ENCODE data around the gene UGCG. TPM values are rescaled to one million over a fixed set of nuclear protein-coding genes. Genes with fewer than 3 reads are reported as not detected.

UGCG gene
- total RNA-seq, 2 experiments from 2014 or later: 42.1 to 44.0 TPM

- intact Hi-C loops (cut with DNase I, micrococcal nuclease): loop anchor here in 1 of 2 experiments (5.0 kb wide), 1 partner anchor 93 kb away; no protein-coding TSS in a partner anchor
- POLR2A ChIA-PET: interaction anchor here (0.8 to 1.2 kb wide), 2 partner anchors 16 to 308 kb away, joined by 4 to 6 read pairs; partner anchors contain the start of gene DNAJC25
- no peaks in the 10 kb centered on the region for H3K27me3 ChIP-seq (ENCODE audit: control insufficient read depth in 1 of 2, insufficient read depth in 2 of 2, low read length in 2 of 2)
- H3K9me3 ChIP-seq (ENCODE audit: control insufficient read depth in 1 of 2, insufficient read depth in 1 of 2, low read length in 2 of 2): no peaks in the 10 kb centered on the region
- H3K27ac Mint-ChIP-seq: peak overlapping the region; percentile 87
- H3K27me3 Mint-ChIP-seq: no peaks in the 10 kb centered on the region
- H3K4me1 Mint-ChIP-seq (ENCODE audit: low read depth): peaks cover 35% of the 10 kb centered on the region
- H3K36me3 ChIP-seq (ENCODE audit: insufficient read depth, low read length): peaks cover 15% of the 10 kb centered on the region
- H3K27ac ChIP-seq (ENCODE audit: low read depth in 1 of 2, low read length in 2 of 2): no peak overlapping the region
- ATAC-seq (ENCODE audit: poor library complexity): no peak
- H3K9me3 Mint-ChIP-seq: peaks cover 3% of the 10 kb centered on the region
- peak overlapping the region; percentile 56 for H3K4me3 Mint-ChIP-seq
- no peak for TF ChIP-seq CTCF (IDR thresholded peaks at IDR 0.05)
- no peak overlapping the region for H3K4me3 ChIP-seq (ENCODE audit: low read length)
- DNase-seq: no peak
- H3K36me3 Mint-ChIP-seq (ENCODE audit: low read depth): peaks cover 20% of the 10 kb centered on the region
- CTCF ChIA-PET: no interaction called here
- peaks cover 20% of the 10 kb centered on the region for H3K4me1 ChIP-seq (ENCODE audit: insufficient read depth, low read length)
These were observed 42.7 kb downstream of the UGCG start for GRCh38 chr9:111939322-111939721.

DNA sequence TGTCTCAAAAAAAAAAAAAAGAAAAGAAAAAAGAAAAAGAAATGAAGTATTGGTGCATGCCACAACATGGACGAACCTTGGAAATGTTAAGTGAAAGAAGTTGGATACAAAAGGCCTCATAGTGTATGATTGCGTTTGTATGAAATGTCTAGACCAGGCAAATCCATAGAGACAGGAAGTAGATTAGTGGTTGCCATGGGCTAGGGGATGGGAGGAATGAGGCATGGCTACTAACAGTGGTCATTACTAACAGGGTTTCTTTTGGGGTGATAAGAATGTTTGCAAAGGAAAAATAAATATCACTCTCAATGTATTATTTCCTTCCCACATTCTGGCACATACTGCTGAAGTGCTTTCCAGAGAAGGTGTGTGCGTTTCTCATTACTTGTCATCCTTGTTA, 44.1 kb downstream of the UGCG start:
- no peak overlapping the region for H3K4me3 Mint-ChIP-seq
- H3K36me3 ChIP-seq (ENCODE audit: insufficient read depth, low read length): peaks cover 4% of the 10 kb centered on the region
- no peaks in the 10 kb centered on the region for H3K27me3 Mint-ChIP-seq
- no peaks in the 10 kb centered on the region for H3K9me3 ChIP-seq (ENCODE audit: control insufficient read depth in 1 of 2, insufficient read depth in 1 of 2, low read length in 2 of 2)
- no peak for DNase-seq
- no peak overlapping the region for H3K27ac ChIP-seq (ENCODE audit: low read depth in 1 of 2, low read length in 2 of 2)
- H3K4me1 Mint-ChIP-seq (ENCODE audit: low read depth): peaks cover 43% of the 10 kb centered on the region
- no peak overlapping the region for H3K27ac Mint-ChIP-seq
- H3K4me3 ChIP-seq (ENCODE audit: low read length): no peak overlapping the region
- peaks cover 27% of the 10 kb centered on the region for H3K4me1 ChIP-seq (ENCODE audit: insufficient read depth, low read length)
- ChIA-PET CTCF (no interaction called here), POLR2A (no interaction called here)
- peaks cover 6% of the 10 kb centered on the region for H3K36me3 Mint-ChIP-seq (ENCODE audit: low read depth)
- intact Hi-C loops (cut with DNase I, micrococcal nuclease): no loop called here
- H3K27me3 ChIP-seq (ENCODE audit: control insufficient read depth in 1 of 2, insufficient read depth in 2 of 2, low read length in 2 of 2): no peaks in the 10 kb centered on the region
- peaks cover 3% of the 10 kb centered on the region for H3K9me3 Mint-ChIP-seq
- ATAC-seq (ENCODE audit: poor library complexity): no peak
- TF ChIP-seq CTCF (IDR thresholded peaks at IDR 0.05): no peak

DNA sequence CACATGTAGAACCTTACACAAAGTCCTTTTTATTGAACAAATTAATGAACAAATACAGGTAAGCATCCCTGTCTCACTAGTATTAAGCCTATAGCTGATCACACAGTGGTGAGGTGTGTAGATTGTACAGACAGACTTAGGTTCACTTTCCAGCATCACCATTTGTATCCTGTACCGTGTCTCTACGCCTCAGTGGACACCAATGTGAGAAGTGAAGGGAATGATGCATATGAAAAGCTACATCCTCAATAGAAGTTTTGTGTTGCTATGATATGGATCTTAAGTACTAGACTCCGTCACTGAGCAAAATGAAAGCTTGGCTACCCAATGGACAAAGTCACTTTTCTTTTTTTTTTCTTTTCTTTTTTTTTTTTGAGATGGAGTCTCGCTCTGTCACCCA, 46.6 kb downstream of the UGCG start:
- Mint-ChIP-seq H3K36me3 (ENCODE audit: low read depth) (no peaks in the 10 kb centered on the region), H3K27me3 (no peaks in the 10 kb centered on the region), H3K4me3 (no peak overlapping the region), H3K27ac (no peak overlapping the region), H3K4me1 (ENCODE audit: low read depth) (peaks cover 24% of the 10 kb centered on the region), H3K9me3 (peaks cover 3% of the 10 kb centered on the region)
- H3K27me3 ChIP-seq (ENCODE audit: control insufficient read depth in 1 of 2, insufficient read depth in 2 of 2, low read length in 2 of 2): no peaks in the 10 kb centered on the region
- H3K36me3 ChIP-seq (ENCODE audit: insufficient read depth, low read length): no peaks in the 10 kb centered on the region
- ATAC-seq (ENCODE audit: poor library complexity) (no peak), DNase-seq (no peak)
- ChIA-PET CTCF (no interaction called here), POLR2A (interaction anchor here (1.2 kb wide), 1 partner anchor 47 kb away, joined by 4 read pairs; the partner anchor contains the start of gene UGCG)
- H3K4me1 ChIP-seq (ENCODE audit: insufficient read depth, low read length): peaks cover 17% of the 10 kb centered on the region
- no peak for TF ChIP-seq CTCF (IDR thresholded peaks at IDR 0.05)
- H3K9me3 ChIP-seq (ENCODE audit: control insufficient read depth in 1 of 2, insufficient read depth in 1 of 2, low read length in 2 of 2): no peaks in the 10 kb centered on the region
- H3K27ac ChIP-seq (ENCODE audit: low read depth in 1 of 2, low read length in 2 of 2): no peak overlapping the region
- intact Hi-C loops (cut with DNase I, micrococcal nuclease): no loop called here
- no peak overlapping the region for H3K4me3 ChIP-seq (ENCODE audit: low read length)
